HEK293T (cell line): Measurements from ENCODE around the gene GABBR1.

Source experiments
- ELF4 ChIP-seq: fragments of 450-650 bp; IDR thresholded peaks from 2 replicates; pipeline ENCODE4 v1.6.1; 2017; ENCODE audit warnings: antibody characterized with exemption
- FOXK2 ChIP-seq: fragments of 450-650 bp; IDR thresholded peaks from 2 replicates; pipeline ENCODE4 v1.6.1; 2016; ENCODE audit warnings: mild to moderate bottlenecking
- FOXM1 ChIP-seq: fragments of 450-650 bp; IDR thresholded peaks from 2 replicates; pipeline ENCODE4 v1.6.1; 2017; ENCODE audit warnings: mild to moderate bottlenecking, borderline replicate concordance
- HDGF ChIP-seq: fragments of 450-650 bp; IDR thresholded peaks from 2 replicates; pipeline ENCODE4 v1.6.1; 2017; ENCODE audit warnings: antibody characterized with exemption, borderline replicate concordance
- SP1 ChIP-seq: fragments of 450-650 bp; IDR thresholded peaks from 2 replicates; pipeline ENCODE4 v1.6.1; 2017
- SUZ12 ChIP-seq: fragments of 450-650 bp; IDR thresholded peaks from 2 replicates; pipeline ENCODE4 v1.6.1; 2016; ENCODE audit warnings: mild to moderate bottlenecking
- TARDBP ChIP-seq: fragments of 450-650 bp; IDR thresholded peaks from 2 replicates; pipeline ENCODE4 v1.6.1; 2016
- ZNF384 ChIP-seq: fragments of 450-650 bp; IDR thresholded peaks from 2 replicates; pipeline ENCODE4 v1.6.1; 2016

DNA sequence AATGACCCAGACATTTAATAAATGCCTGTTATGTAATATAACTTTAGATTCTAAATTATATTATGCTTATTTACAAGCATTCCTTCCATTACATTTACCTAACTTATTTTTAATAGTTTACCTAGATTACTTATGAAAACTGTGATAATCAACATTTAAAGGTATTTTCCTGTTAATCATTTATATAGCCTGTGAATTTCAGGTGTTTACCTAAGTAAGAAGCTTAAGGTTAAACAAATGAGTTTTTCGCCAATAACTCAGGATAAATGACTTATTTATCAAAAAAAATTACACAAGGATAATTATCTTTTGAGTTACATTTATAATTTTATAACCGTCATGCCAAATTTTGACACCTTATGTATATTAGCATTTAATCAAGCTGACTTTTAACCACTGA is 108.9 kb downstream of the GABBR1 start:
- TF ChIP-seq HDGF (no peak), FOXK2 (no peak), SUZ12 (no peak), SP1 (no peak), FOXM1 (no peak), ZNF384 (no peak), ELF4 (no peak), TARDBP (no peak)
